Cardiac muscle cell (in vitro differentiated cells and primary cell): Measurements from ENCODE around the gene MACROD1. TPM values are rescaled to one million over a fixed set of nuclear protein-coding genes. Genes with fewer than 3 reads are reported as not detected.

Source experiments
- DNase-seq, 2 donors: peaks; one replicate each; pipeline versions ENCODE4 v3.0.0 to v3.0.0-alpha.2; 2010 to 2017; ENCODE audit warnings: low read depth in 1 of 2, low spot score in 1 of 2
- H3K27ac ChIP-seq: fragments of 200-600 bp; sonication (generic); 2 replicates; pipeline ENCODE4 v1.5.1; 2016
- H3K27me3 ChIP-seq: fragments of 200-600 bp; sonication (generic); 2 replicates; pipeline ENCODE4 v1.6.0; 2016; ENCODE audit warnings: control low read depth
- H3K36me3 ChIP-seq: fragments of 200-600 bp; sonication (generic); 2 replicates; pipeline ENCODE4 v1.5.1; 2016; ENCODE audit warnings: control low read depth
- H3K4me1 ChIP-seq: fragments of 200-600 bp; sonication (generic); 2 replicates; pipeline ENCODE4 v1.8.1; 2017; ENCODE audit warnings: low read depth, mild to moderate bottlenecking, mixed run types
- H3K4me3 ChIP-seq: fragments of 200-600 bp; sonication (generic); 2 replicates; pipeline ENCODE4 v1.5.1; 2016; ENCODE audit warnings: mild to moderate bottlenecking
- H3K9me3 ChIP-seq: fragments of 200-600 bp; sonication (generic); 2 replicates; pipeline ENCODE4 v1.5.1; 2017; ENCODE audit warnings: low read depth, mild to moderate bottlenecking, control low read depth
- CTCF ChIP-seq: IDR thresholded peaks from 2 replicates; pipeline ENCODE4 v1.5.1; 2012; ENCODE audit warnings: low read depth, mild to moderate bottlenecking, low read length
- polyA plus RNA-seq: library from polyadenylated mRNA; unstranded; fragments of >200 nt; fragmentation: Nextera tagmentation; extraction: Ambion mirVana; gene quantifications from 2 replicates; pipeline ENCODE4 v1.2.1, GENCODE V29; 2016
- total RNA-seq: library from RNA; depleted of rRNA; stranded (reverse); fragments of >200 nt; gene quantifications from 2 replicates; pipeline ENCODE4 v1.2.3, GENCODE V29; 2016

MACROD1 gene
- total and polyA plus RNA-seq, 2 experiments from 2014 or later, result 134 to 156 TPM

GRCh38 chr11:64098318-64098831, 67.5 kb downstream of the MACROD1 start:
- no peak overlapping the region for H3K27ac ChIP-seq
- no peak for TF ChIP-seq CTCF
- no peaks in the 10 kb centered on the region for H3K9me3 ChIP-seq
- no peak overlapping the region for H3K4me3 ChIP-seq
- DNase-seq, result no peak
- peaks cover 18% of the 10 kb centered on the region for H3K4me1 ChIP-seq
- H3K27me3 ChIP-seq, result no peaks in the 10 kb centered on the region
- H3K36me3 ChIP-seq, result no peaks in the 10 kb centered on the region

- Histone ChIP-seq H3K36me3 (no peaks in the 10 kb centered on the region), H3K27ac (no peak overlapping the region), H3K9me3 (no peaks in the 10 kb centered on the region), H3K4me1 (peaks cover 18% of the 10 kb centered on the region), H3K4me3 (no peak overlapping the region), H3K27me3 (no peaks in the 10 kb centered on the region)
- TF ChIP-seq CTCF, result no peak
- DNase-seq, result no peak
Measured at GRCh38 chr11:64097468-64098317, 68.2 kb downstream of the MACROD1 start.

- no peak for DNase-seq
- Histone ChIP-seq H3K4me3 (no peak overlapping the region), H3K27ac (no peak overlapping the region), H3K4me1 (peaks cover 18% of the 10 kb centered on the region), H3K9me3 (no peaks in the 10 kb centered on the region), H3K27me3 (no peaks in the 10 kb centered on the region), H3K36me3 (no peaks in the 10 kb centered on the region)
- TF ChIP-seq CTCF, result no peak
Measured at GRCh38 chr11:64096835-64097234, 69.1 kb downstream of the MACROD1 start.

GRCh38 chr11:64095949-64096348, 70.0 kb downstream of the MACROD1 start:
- Histone ChIP-seq H3K4me3 (no peak overlapping the region), H3K9me3 (no peaks in the 10 kb centered on the region), H3K27me3 (no peaks in the 10 kb centered on the region), H3K27ac (peak overlapping the region; percentile 61), H3K36me3 (no peaks in the 10 kb centered on the region), H3K4me1 (peaks cover 18% of the 10 kb centered on the region)
- DNase-seq, result peak in 1 of 2 donors; percentile 51
- TF ChIP-seq CTCF, result no peak

GRCh38 chr11:64095273-64095817, 70.6 kb downstream of the MACROD1 start:
- no peak for DNase-seq
- Histone ChIP-seq H3K27ac (peak overlapping the region; percentile 61), H3K27me3 (no peaks in the 10 kb centered on the region)

More at GRCh38 chr11:64095273-64095817, 70.6 kb downstream of the MACROD1 start:
- H3K36me3 ChIP-seq, result no peaks in the 10 kb centered on the region
- no peaks in the 10 kb centered on the region for H3K9me3 ChIP-seq
- peaks cover 18% of the 10 kb centered on the region for H3K4me1 ChIP-seq
- H3K4me3 ChIP-seq, result no peak overlapping the region
- no peak for TF ChIP-seq CTCF
